Gastrocnemius medialis (tissue), 4 donors: Measurements from ENCODE around the gene HIRIP3. TPM values are rescaled to one million over a fixed set of nuclear protein-coding genes. Genes with fewer than 3 reads are reported as not detected.

ENCODE experiments used
- ATAC-seq, 2 donors: fragments of 150-250 bp; one replicate each; pipeline ENCODE4 v1.9.1; 2016
- DNase-seq, 2 donors: peaks; one replicate each; pipeline ENCODE4 v3.0.0-alpha.2; 2019
- H3K27ac ChIP-seq, 4 donors: fragments of 200-600 bp; sonication (generic); 1 replicate in 1 of 4; 2 replicates in 3 of 4; pipeline ENCODE4 v1.5.1; 2016 to 2018; ENCODE audit warnings: mild to moderate bottlenecking in 2 of 4, moderate library complexity in 1 of 4
- H3K27me3 ChIP-seq, 3 donors: fragments of 200-600 bp; sonication (generic) in 2 of 3; 1 replicate in 1 of 3; 2 replicates in 2 of 3; pipeline versions ENCODE4 v1.5.1 to v1.6.0; 2016 to 2019; ENCODE audit warnings: mild to moderate bottlenecking in 1 of 3, moderate library complexity in 1 of 3
- H3K36me3 ChIP-seq, 2 donors: fragments of 200-600 bp; sonication (generic) in 1 of 2; one replicate each; pipeline ENCODE4 v1.5.1; 2017 to 2018
- H3K4me1 ChIP-seq, 2 donors: fragments of 200-600 bp; sonication (generic) in 1 of 2; one replicate each; pipeline ENCODE4 v1.5.1; 2016 to 2017; ENCODE audit warnings: mild to moderate bottlenecking in 2 of 2
- H3K4me3 ChIP-seq, 4 donors: fragments of 200-600 bp; sonication (generic) in 3 of 4; 1 replicate in 1 of 4; 2 replicates in 3 of 4; pipeline ENCODE4 v1.5.1; 2016 to 2019; ENCODE audit warnings: mild to moderate bottlenecking in 2 of 4
- H3K9me3 ChIP-seq, 3 donors: fragments of 200-600 bp; sonication (generic) in 2 of 3; 1 replicate in 1 of 3; 2 replicates in 2 of 3; pipeline ENCODE4 v1.5.1; 2016 to 2019
- CTCF ChIP-seq, 5 experiments: fragments of 450-650 bp in 3 of 5; fragments of 200-600 bp in 2 of 5; sonication (generic) in 2 of 5; IDR thresholded peaks in 4 of 5; conservative IDR thresholded peaks in 1 of 5; 1 replicate in 4 of 5; 2 replicates in 1 of 5; pipeline ENCODE4 v1.5.1; 2016 to 2019; ENCODE audit warnings: antibody characterized with exemption in 5 of 5, mild to moderate bottlenecking in 3 of 5, moderate library complexity in 3 of 5
- POLR2A ChIP-seq, 2 donors: fragments of 450-650 bp; IDR thresholded peaks; one replicate each; pipeline ENCODE4 v1.6.1; 2017; ENCODE audit warnings: antibody characterized with exemption in 2 of 2, mild to moderate bottlenecking in 2 of 2, moderate library complexity in 2 of 2
- in situ Hi-C, 4 donors: fragments of 200-750 bp; cut with MboI; loops; one replicate each; pipeline versions ENCODE4 v1.15.0 to v1.8.0; 2017; ENCODE audit warnings: low sequenced_read_pairs in 4 of 4
- intact Hi-C: fragments of 100-400 bp; cut with DNase I; formaldehyde crosslinking; loops from one replicate; pipeline ENCODE4 v1.15.1; 2023; ENCODE audit warnings: low total_unique reads
- total RNA-seq, 4 donors: library from RNA; depleted of rRNA; stranded (reverse); fragments of >200 nt; gene quantifications; one replicate each; pipeline versions ENCODE4 v1.1.0 to v1.2.3, GENCODE V29; 2016

Gene HIRIP3
- total RNA-seq, 4 donors from 2014 or later: 13.5 to 25.6 (median 17.2) TPM

- peak overlapping the region; percentile 90 to 99 (median 94) for H3K4me3 ChIP-seq
- no peak for TF ChIP-seq CTCF (IDR thresholded peaks at IDR 0.05 in 4 of 5, conservative IDR thresholded peaks at IDR 0.05 in 1 of 5)
- TF ChIP-seq POLR2A (IDR thresholded peaks at IDR 0.05): peak in 1 of 2 donors; percentile 57
- no peaks in the 10 kb centered on the region for H3K27me3 ChIP-seq
- intact Hi-C loops (loop anchor here (5.0 kb wide), 1 partner anchor 162 kb away; the partner anchor contains the start of gene PRRT2), in situ Hi-C loops (loop anchor here in 1 of 4 donors (10.0 kb wide), 1 partner anchor 50 kb away; the partner anchor contains the start of gene KCTD13)
- peaks cover 0 to 19% of the 10 kb centered on the region in 2 donors for H3K36me3 ChIP-seq
- no peaks in the 10 kb centered on the region for H3K9me3 ChIP-seq
- H3K27ac ChIP-seq: peak overlapping the region; percentile 94 to 100 (median 98)
- H3K4me1 ChIP-seq: peaks cover 26 to 28% of the 10 kb centered on the region in 2 donors
- DNase-seq: no peak
- peak in 1 of 2 donors; percentile 24 for ATAC-seq
These were observed 20.9 kb downstream of the HIRIP3 start for GRCh38 chr16:29974291-29975133.

GRCh38 chr16:29973384-29974246 is 21.8 kb downstream of the HIRIP3 start, which contains the start of gene TAOK2:
Gene TAOK2, plus strand, starts transcription at chr16:29973868. Its CDS starts 3,905 bp downstream, at chr16:29977773.
- Histone ChIP-seq H3K9me3 (no peaks in the 10 kb centered on the region), H3K36me3 (peaks cover 0 to 15% of the 10 kb centered on the region in 2 donors), H3K4me1 (peaks cover 26 to 28% of the 10 kb centered on the region in 2 donors), H3K27ac (peak within 1 kb of the TSS; percentile 94 to 100 (median 98)), H3K4me3 (peak within 1 kb of the TSS; percentile 90 to 99 (median 94)), H3K27me3 (no peaks in the 10 kb centered on the region)
- peak; percentile 97 to 99 for DNase-seq
- intact Hi-C loops: loop anchor here (1.0 to 2.0 kb wide), 2 partner anchors 23 to 47 kb away; partner anchors contain the start of genes INO80E and KCTD13
- TF ChIP-seq CTCF (IDR thresholded peaks at IDR 0.05 in 4 of 5, conservative IDR thresholded peaks at IDR 0.05 in 1 of 5) (no peak), POLR2A (IDR thresholded peaks at IDR 0.05) (peak; percentile 83 to 86)
- in situ Hi-C loops: loop anchor here in 1 of 4 donors (10.0 kb wide), 1 partner anchor 49 kb away; the partner anchor contains the start of gene KCTD13
- ATAC-seq: peak; percentile 91 to 94

- no peaks in the 10 kb centered on the region for H3K27me3 ChIP-seq
- TF ChIP-seq CTCF (IDR thresholded peaks at IDR 0.05 in 4 of 5, conservative IDR thresholded peaks at IDR 0.05 in 1 of 5) (no peak), POLR2A (IDR thresholded peaks at IDR 0.05) (no peak)
- no peak for DNase-seq
- intact Hi-C loops: loop anchor here (1.0 to 2.0 kb wide), 2 partner anchors 23 to 46 kb away; partner anchors contain the start of genes INO80E and KCTD13
- peak overlapping the region; percentile 94 to 100 (median 98) for H3K27ac ChIP-seq
- peaks cover 0 to 14% of the 10 kb centered on the region in 2 donors for H3K36me3 ChIP-seq
- H3K4me1 ChIP-seq: peaks cover 26 to 28% of the 10 kb centered on the region in 2 donors
- in situ Hi-C loops: loop anchor here in 1 of 4 donors (10.0 kb wide), 1 partner anchor 48 kb away; the partner anchor contains the start of gene KCTD13
- H3K4me3 ChIP-seq: peak overlapping the region; percentile 90 to 99 (median 94)
- no peaks in the 10 kb centered on the region for H3K9me3 ChIP-seq
- ATAC-seq: no peak
These were observed 22.4 kb downstream of the HIRIP3 start for GRCh38 chr16:29972992-29973383.

GRCh38 chr16:29972500-29972899 is 22.9 kb downstream of the HIRIP3 start:
- no peak overlapping the region for H3K4me3 ChIP-seq
- in situ Hi-C loops (loop anchor here in 1 of 4 donors (10.0 kb wide), 1 partner anchor 48 kb away; the partner anchor contains the start of gene KCTD13), intact Hi-C loops (loop anchor here (2.0 kb wide), 1 partner anchor 46 kb away; the partner anchor contains the start of gene KCTD13)
- no peak for DNase-seq
- H3K27me3 ChIP-seq: no peaks in the 10 kb centered on the region
- peaks cover 0 to 16% of the 10 kb centered on the region in 2 donors for H3K36me3 ChIP-seq
- TF ChIP-seq CTCF (IDR thresholded peaks at IDR 0.05 in 4 of 5, conservative IDR thresholded peaks at IDR 0.05 in 1 of 5): no peak
- TF ChIP-seq POLR2A (IDR thresholded peaks at IDR 0.05): no peak
- no peaks in the 10 kb centered on the region for H3K9me3 ChIP-seq
- H3K4me1 ChIP-seq: peaks cover 26 to 28% of the 10 kb centered on the region in 2 donors
- H3K27ac ChIP-seq: no peak overlapping the region
- no peak for ATAC-seq
